ENCODE measurements around the gene SPATA9. TPM values are rescaled to one million over a fixed set of nuclear protein-coding genes. Genes with fewer than 3 reads are reported as not detected.

SPATA9 gene
- total RNA-seq, 1 experiment from 2014 or later, result 0.36 TPM

DNA sequence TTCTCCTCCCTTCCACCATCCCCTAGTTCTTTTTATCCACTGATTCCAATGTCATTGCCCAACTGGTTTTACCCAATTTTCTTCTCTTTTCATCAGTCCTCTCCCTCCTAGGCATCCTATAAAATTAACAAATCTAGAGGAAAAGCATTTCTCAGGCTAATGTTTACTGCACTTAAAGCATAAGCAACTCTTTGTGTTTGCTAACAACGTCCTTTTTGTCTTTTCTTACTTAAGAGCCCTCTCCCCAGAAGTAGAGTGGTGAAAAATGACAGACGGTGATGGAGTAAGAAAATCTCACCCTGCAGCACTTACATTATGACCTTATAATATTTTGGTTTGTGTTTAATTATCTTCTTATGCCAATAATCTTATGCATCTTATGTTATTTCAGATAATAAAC, 1.6 kb upstream of the SPATA9 start:
- DNase-seq (ENCODE audit: low read depth), result no peak

DNA sequence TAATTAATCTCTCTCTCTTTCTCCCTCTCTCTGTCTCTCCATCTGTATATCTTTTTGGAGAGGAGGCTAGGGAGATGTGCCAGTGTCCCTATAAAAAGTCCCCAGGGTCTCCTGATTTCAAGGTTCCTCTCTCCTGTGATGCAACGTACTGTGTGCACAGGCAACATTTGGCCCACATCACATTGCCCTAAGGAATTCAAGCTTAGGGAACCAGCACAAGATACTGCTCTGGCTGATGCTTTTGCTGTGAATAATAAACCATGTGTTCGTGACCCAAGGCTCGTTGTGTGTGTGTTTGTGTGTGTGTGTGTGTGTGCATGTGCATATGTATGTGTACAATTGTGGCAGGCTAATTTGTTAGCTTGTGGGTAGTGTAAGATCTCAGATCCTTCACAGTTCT, 9.7 kb downstream of the SPATA9 start:
- DNase-seq (ENCODE audit: low read depth), result no peak

DNA sequence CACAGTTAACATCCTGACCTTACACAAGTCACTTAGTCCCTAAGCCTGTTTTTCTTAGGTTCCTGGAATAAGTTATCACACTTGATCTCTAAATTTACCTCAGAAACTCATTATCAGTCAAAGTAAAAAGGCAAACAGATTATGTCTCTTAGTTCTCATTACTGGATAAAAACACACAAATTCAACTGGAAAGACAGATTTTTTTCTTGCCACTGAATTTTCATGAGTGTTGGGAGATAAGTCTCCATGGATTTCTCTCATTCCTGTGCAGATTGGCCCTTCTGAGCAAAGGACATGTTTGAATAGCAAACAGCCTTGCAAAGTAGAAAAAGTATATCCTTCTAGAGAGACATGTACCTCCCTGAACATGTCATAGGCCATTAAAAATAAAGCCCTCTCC, 10.2 kb downstream of the SPATA9 start:
- no peak for DNase-seq (ENCODE audit: low read depth)

DNA sequence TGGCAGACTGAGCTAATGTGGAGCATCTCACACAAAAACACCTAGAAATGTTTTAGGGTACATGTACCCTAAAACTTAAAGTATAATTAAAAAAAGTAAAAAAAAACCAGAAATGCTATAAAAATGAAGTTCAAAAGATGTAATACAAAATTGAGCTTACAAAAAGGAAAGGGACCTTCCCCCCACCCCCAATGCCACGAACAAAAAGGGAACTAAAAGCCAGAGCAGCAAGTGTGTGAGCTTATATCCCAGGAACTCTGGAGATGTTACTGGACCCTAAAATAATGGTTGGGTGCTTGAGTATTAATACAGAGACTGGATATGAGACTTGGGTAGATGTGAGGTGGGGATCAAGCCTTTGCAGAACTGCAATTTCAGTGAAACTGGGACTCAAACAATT, 11.0 kb downstream of the SPATA9 start:
- no peak for DNase-seq (ENCODE audit: low read depth)

DNA sequence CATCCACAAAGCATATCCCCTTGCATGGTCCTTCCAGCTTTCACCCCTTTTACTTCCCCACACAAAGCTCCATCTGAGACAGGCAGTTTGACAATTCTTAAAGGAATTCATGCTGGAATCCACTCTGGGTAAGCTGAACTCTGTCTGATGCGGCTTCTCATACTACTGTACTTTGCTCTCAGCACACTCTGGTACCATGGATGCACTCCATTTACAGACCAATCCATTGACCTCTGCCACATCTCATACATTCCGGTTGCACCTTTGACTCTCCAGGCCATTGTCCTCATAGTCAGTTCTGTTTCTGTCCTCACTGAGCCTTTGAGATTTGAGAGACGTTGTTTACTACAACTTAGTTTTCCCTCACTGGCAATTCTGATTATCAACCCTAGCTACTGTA, 12.2 kb downstream of the SPATA9 start:
- no peak for DNase-seq (ENCODE audit: low read depth)

DNA sequence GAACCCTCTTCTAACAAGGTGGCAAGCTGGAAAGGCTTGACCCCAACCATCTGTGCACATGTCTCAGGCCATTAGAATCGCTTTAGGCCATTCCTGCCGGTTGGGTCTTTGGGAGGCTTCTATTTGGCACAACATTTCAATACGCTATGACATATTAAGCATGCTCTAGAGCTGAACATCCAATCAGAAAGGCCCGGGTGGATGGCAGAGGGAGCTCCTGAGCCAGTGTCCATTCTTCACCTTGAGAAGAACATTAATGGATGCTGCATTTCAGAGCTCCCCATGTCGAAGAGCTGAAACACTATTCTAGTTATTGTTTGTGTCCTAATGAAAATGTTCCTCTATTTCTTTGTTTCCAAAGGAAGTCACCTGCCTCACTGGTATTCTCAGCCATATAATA, 12.8 kb downstream of the SPATA9 start:
- no peak for DNase-seq (ENCODE audit: low read depth)

DNA sequence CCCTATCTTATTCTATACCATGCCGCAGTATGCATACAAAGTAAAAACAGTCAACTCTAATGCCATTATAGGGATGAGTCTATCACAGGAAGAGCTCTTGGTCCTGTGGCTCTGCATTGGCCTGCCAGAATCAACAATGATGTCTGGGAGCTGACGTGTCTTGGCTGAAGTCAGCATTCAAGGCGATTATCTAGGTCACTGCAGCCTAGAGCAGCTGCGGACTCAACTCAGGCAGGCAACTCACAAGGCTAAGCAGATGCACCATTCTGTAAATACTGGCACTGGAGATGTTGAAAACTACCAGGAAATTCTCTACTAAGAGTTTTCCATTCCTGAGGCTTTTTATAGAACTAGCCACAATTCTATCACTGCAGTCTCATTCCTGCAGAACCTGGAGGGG, 13.3 kb downstream of the SPATA9 start:
- peak; percentile 26 for DNase-seq (ENCODE audit: low read depth)

DNA sequence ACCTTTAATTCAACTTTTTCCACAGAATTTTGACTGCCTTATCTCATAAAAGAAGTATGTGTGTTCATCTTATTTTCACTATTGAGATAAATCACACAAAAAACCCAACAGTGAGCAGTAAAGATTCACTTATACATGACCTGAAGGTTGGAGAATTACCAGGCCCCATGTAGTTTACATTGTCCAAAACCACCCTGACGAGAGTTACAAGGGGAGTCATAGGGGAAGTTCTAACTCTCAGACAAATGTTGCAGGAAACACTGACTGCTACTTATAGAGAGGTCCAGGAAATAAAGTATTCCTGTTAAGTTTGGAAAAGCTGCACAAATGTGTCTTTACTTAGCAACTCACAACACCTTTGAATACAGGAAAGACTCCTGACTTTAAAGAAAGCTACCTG, 14.1 kb downstream of the SPATA9 start:
- no peak for DNase-seq (ENCODE audit: low read depth)

DNA sequence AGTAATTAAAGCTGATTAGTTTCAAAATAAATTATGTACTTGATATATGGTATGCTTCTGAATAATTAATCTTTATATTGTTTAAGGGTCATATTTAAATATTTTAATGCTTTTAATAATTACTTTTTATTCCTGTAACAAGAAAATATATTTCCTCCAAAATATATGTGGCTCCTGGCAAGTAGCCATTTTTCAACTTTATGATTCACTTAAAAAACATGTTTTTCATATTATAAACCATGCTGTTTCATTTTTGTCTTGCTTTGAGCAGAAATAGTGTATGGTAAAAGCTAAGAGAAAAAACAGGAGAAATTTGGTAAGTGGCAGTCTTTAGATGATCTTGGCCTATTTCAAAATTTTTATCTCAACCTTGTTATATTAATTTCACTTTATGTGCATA, 14.6 kb downstream of the SPATA9 start:
- DNase-seq (ENCODE audit: low read depth), result no peak

DNA sequence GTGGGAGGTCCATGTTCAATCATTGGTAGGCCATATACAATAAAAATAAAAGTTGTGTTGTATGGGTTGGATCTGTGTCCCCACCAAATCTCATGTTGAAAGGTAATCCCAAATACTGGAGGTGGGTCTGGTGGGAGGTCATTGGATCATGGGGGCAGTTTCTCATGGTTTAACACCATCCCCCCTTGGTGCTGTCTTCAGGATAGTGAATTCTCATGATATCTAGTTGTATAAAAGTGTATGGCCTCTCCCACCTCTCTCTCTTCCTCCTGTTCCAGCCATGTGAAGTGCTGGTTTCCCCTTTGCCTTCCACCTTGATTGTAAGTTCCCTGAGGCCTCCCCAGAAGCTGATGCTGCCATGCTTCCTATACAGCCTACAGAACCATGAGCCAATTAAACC, 15.1 kb downstream of the SPATA9 start:
- no peak for DNase-seq (ENCODE audit: low read depth)

DNA sequence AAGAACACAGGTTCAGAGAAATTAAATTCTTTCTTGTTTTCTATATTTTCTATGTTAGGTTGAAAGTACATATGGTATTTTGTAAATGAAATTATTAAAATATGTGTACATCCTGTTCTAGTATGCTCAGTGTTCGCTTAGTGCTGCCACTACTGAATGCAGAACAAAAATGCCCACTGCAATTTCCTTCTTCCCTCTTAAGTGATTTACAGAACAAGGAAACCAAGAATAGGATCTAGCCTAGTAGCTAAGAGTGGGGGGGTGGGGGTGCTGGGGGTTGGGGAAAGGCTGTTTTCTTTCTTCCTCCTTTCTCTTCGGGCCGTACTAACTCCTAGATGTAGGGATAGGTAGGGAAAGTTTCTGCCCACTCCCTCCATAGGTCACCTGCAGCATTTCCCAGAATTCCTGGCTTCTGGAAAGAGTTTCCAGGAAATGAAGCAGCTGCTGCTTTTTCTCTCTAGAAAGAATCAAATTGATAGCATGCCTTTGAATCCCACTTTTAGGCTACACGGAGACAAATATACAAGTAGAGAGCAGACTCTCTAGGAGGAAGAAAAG, 15.7 kb downstream of the SPATA9 start:
- no peak for DNase-seq (ENCODE audit: low read depth)

DNA sequence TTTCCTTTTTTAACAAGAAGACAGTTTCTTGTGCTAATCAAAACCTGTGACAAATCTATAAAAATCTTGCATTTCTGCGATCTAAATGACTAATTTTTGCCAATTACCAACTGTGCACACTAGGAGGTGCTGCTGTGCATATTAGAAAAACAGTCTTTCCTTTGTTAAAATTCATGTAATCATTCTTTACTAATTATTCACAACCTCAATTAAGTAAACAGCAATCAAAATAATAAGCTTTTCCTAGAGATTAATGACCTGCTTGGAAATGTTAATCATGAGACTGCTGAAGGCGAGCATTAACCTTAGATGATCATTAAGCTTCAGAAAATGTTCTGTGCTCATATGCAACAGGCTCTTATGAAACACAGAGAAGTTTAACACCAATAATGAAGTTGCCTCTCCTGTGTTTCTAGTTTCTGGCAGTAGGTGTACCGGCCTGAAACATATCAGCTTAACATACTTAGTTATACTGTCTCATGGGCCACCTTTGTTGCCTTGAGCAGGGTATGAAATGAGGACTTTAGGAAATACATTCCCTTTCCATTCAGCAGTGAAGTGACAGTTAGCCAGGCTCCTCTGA, 18.5 kb downstream of the SPATA9 start:
- peak; percentile 32 for DNase-seq (ENCODE audit: low read depth)

DNA sequence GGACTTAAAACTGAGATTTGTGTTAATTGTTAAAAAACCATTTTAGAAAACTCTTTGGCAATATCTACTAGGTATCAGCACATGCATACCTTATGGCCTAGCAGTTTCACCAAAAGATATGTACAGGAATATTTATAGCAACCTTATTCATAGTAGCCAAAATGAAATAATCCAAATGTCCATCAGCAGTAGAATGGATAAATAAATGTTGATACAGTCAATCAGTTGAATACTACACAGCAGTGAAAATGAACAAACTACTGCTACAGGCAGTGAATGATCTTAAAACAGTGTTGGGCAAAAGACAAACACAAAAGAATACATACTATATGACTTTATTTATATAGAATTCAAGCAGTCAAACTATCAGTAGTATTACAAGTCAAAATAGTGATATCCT, 19.8 kb downstream of the SPATA9 start:
- no peak for DNase-seq (ENCODE audit: low read depth)

DNA sequence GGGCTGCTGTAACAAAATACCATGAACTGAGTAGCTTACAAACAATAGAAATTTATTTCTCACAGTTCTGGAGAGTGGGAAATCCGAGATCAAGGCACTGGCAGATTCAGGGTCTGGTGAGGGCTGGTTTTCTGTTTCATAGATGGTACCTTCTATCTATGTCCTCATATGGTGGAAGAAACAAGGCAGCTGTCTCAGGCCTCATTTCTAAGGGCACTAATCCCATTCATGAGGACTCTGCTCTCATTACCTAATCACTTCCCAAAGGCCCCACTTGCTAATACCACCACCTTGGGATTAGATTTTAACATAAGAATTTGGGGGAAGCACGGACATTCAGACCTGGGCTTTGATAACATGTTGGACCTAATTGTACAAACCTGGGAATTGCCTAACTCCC, 22.7 kb downstream of the SPATA9 start:
- DNase-seq (ENCODE audit: low read depth), result no peak

DNA sequence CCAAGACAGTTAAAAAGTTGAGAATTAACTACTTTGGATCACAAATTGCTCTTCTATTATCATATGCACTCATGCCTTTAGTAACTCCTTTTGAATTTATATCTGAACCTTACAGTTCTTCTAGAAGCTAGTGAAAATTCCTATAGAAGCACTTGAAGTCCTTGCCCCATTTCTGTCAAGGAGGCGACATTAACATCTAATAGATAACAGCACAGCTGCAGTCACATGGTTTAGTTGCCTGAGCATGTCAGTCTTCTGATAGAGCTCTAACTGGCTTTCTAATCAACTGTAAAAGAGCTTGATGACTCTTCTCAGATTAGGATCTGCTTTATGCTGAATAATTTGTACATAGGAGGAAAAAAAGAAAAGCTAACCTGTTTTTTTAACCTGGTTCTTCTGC, 27.2 kb downstream of the SPATA9 start:
- no peak for DNase-seq (ENCODE audit: low read depth)

DNA sequence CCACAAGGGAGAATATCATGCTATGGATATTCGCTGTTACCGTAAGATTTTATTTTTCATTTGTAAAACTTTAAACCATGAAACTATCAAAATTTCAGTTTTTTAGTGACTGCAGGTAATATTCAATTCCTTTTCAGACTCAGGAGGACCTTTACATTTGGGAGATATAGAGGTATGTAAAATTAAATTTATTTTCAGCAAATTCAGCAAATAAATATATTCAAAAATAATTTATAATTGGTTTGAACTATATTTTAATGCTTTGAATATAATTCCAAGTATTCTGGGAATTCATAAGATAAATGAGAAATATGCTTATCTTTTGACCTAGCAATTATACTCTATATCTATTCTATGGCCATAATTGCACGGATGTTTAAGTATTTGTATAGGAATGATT, 28.6 kb downstream of the SPATA9 start:
- no peak for DNase-seq (ENCODE audit: low read depth)

DNA sequence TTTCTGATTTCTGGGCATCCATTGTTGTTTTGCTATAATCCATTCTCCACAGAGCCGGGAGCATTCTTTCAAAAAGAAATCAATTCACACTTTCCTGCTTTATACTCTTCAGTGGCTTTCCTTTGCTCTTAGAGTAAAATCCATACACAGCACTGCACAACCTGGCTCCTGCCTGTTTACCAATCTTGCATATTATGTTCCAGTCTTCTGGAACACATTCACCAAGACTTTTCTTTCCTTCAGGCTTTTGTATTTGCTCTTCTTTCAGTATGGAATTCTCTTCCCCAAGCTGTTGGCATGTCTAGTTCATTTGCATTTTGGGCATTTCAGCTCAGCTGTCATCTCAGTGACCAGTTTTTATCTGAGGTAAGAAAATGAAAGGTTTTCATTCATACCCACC, 29.9 kb downstream of the SPATA9 start:
- DNase-seq (ENCODE audit: low read depth), result no peak

DNA sequence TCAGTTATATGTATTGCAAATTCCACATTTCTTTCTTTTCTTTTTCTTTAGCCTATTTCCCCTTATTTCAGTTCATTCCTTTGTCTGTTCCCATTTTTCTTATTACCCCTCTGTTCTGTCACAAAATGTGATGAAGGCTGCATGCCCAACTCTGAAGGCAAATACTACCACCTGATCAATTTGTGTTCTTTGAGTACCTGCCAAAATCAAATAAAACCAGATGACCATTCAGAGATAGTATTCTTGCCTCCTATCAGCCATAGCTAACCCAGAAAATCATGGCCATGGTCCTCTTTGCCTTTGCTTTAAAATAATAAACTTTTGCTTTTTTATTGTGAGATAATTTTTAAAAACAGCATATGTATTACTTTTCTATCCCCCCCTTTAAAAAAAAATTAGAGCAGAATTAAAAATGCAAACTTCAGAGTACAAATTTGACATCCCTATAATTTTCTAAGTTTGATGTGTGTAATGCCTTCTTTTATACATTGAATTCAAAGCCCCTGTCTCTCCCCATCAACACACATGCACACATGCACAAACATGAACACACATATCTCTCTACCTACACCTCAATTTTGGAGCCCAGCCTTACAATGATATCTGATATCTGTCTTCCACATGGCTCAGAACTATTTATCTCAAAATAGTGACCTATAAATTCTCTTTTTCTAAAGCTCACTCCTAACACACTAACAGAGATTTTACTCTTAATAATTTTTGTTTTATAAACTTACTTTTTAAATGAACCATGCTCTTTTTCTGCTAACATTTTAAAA, 32.8 kb downstream of the SPATA9 start:
- no peak for DNase-seq (ENCODE audit: low read depth)

DNA sequence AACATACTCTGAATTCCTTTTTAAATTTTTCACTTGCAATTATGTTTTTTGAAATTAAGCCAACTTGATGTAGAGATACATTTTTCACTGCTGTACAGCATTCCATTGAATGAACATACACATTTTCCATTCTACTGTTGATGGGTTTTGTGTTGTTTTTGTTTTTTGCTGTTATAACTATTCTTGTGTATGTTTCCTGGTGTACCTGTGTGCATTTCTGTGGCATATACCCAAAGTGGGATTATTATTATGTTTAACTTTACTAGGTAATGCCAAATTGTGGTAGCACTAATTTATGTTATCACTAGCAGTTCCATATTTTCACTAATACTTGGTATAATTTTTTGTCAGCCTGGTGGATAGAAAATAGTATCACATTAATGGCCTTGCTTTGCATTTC, 33.5 kb downstream of the SPATA9 start:
- no peak for DNase-seq (ENCODE audit: low read depth)

DNA sequence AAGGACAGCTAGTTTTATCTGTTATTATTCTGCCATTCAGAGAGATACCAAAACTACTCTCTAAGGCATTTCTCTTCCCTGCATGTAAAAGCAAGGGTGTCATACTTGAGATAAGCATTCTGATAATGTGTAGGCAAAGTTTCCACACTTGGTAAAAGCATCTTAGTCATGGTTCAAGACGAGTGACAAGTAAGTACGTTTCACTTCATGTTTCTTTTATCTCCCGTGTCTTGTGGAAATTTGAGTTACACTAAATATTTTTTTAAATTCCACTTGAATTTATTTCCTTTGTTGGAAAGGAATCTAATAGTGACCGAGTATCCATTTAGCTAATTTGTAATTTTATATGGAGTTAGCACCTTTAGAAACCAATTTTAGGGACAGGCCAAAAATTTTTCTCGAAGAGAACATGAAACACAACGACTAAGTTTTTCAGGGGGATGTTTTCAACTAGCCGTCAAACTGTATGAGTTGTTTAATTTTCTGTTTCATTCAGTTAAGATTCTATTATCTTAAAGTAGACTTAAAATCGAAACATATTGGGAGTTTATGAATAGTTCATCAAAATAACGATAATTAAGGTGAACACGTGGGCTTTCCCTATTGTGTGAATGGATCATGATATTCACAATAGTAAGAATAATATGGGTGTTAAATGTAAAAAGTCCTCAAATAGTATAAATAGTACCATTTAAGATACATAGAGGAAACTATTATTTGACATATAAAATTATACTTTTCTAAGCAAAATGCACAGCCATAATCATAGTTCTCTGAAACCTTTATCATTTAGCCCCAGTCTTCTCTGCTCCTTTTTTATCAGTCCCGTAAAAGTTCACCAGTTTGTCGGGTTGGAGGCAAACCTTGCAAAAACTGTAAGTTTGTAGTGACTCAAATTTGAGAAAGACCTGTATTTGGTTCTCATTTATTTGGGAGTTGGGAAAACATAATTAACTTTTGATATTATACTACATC, 34.6 kb downstream of the SPATA9 start:
- peak; percentile 33 for DNase-seq (ENCODE audit: low read depth)

DNA sequence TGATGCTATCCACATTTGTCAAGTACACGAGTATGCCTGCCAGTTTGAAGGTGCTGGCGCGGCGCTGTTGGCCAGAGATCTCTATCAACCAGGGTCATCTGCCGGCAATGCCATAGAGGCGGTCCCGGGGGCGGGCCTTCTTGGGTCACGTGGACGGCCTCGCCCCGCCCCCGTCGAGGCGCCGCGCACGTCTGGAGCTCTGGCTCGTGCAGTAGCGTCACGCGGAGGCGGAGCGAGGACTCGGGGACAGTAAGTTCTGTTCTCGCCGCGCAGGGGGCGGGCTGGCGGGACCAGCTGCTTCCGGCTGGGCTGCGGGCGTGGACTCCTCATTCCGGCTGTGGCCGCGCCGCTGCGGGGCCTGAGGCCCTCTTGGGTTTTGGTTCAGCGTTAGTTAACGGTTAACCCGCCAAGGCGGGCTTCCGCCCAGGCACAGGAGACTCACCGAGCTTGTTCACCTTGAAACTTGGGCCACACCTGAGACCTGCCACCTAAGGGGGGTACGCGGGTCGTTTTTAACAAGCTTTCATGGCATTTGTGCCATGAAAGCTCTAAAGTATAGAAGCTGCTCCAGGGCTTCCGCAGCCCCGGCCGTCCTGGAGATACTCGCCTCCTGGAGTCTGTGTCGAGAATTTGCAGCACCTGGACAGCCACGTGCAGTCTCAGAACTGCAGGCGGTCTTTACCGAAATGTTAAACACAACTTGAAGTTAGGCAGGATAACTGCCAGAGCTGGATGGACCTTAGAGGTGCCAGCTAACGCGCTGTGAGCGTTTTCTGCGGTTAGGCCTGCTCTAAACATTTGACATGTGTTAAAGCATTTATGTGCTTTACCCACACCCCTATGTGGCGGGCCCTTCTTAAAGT, 36.0 kb downstream of the SPATA9 start, which contains the start of gene RFESD:
RFESD (plus strand) TSS at position 209 of the 863 bp plus-strand sequence. CDS start 5,495 bp downstream, outside the sequence.
- peak; percentile 95 for DNase-seq (ENCODE audit: low read depth)
